Measurements from ENCODE around the gene NWD2. TPM values are rescaled to one million over a fixed set of nuclear protein-coding genes. Genes with fewer than 3 reads are reported as not detected.
"Not testable (repeated sequence)": the region's sequence is repeated elsewhere in the genome, so short reads cannot be mapped to it uniquely, and the experiment has no call there.

The NWD2 gene, protein sequence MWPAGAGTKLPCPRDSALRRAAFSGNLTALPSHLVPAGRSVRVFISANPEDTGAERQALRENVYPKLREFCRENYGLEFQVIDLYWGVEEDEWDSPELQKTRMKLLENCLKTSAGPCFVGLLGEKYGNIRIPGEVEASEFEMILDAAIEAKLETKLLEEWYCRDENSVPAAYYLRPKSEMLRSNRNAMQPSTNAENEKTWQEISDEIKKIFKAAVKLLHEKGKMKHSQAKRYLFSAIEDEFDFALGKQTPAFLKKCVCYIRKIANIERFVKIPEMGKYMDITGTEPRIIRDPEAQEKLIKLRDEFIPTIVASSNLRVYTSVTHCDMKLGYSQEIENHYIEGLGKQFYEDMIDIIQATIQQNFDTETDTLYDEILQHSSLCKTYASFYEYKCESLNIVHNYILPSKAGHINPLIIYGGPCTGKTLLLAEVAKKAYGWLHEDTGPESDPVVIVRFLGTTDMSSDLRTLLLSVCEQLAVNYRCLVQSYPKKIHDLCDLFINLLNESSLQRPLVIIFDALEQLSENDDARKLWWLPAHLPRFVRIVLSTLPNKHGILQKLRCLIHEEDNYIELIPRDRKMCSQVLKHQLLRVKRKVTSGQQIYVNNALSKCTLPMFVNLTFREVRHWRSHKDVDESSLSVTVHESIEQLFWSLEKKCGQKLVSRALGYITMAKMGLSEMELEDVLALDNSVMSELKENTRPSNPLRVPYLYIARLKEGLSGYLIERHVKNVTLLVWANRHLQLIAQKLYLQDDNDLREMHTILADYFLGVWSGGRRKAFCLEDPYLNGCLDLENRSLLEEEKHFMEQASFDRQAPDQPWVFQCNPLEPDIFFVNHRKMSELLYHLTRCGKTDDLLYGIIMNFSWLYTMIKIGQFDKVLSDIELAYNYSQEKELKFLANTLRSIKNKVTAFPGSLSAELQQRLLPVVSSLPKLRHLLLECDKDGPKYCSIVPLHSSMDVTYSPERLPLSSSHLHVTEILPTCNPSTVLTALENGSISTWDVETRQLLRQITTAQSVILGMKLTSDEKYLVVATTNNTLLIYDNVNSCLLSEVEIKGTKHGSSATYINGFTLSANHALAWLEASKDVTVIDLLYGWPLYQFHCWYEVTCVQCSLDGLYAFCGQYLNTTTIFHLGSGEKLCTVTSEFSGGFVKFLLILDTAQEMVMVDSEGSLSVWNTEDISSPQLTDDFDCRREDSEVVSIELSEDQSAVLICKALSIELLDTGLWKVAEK (N-terminal part only)
- total RNA-seq = not detected

- Mint-ChIP-seq H3K4me3 (no peak within 1 kb of the TSS), H3K4me1 (ENCODE audit: low read depth) (no peaks in the 10 kb centered on the region), H3K36me3 (ENCODE audit: insufficient read depth) (no peaks in the 10 kb centered on the region), H3K9me3 (no peaks in the 10 kb centered on the region), H3K27me3 (ENCODE audit: low read depth) (peaks cover 38% of the 10 kb centered on the region)
- DNase-seq (no peak), ATAC-seq (peak in 1 of 2 donors; percentile 15)
Observed at GRCh38 chr4:37244583-37245390, at the start of gene NWD2. Gene NWD2, plus strand, starts transcription at chr4:37244743. Its CDS starts 325 bp downstream, at chr4:37245068.

- Mint-ChIP-seq H3K9me3 (peaks cover 1% of the 10 kb centered on the region), H3K36me3 (ENCODE audit: insufficient read depth) (no peaks in the 10 kb centered on the region), H3K4me1 (ENCODE audit: low read depth) (no peaks in the 10 kb centered on the region), H3K27me3 (ENCODE audit: low read depth) (no peaks in the 10 kb centered on the region), H3K4me3 (no peak overlapping the region)
- DNase-seq (no peak), ATAC-seq (no peak)
Observed at GRCh38 chr4:37197899-37198298, 46.6 kb upstream of the NWD2 start.

- not testable (repeated sequence) for ATAC-seq; H3K36me3 Mint-ChIP-seq (ENCODE audit: insufficient read depth); H3K27me3 Mint-ChIP-seq (ENCODE audit: low read depth); H3K4me3 Mint-ChIP-seq; H3K4me1 Mint-ChIP-seq (ENCODE audit: low read depth); DNase-seq
- H3K9me3 Mint-ChIP-seq = peaks cover 22% of the 10 kb centered on the region
Observed at GRCh38 chr4:37204740-37205139, 39.8 kb upstream of the NWD2 start.

- no peak overlapping the region for H3K4me3 Mint-ChIP-seq
- no peaks in the 10 kb centered on the region for H3K9me3 Mint-ChIP-seq
- DNase-seq (no peak), ATAC-seq (no peak)
- no peaks in the 10 kb centered on the region for H3K27me3 Mint-ChIP-seq (ENCODE audit: low read depth)
- no peaks in the 10 kb centered on the region for H3K36me3 Mint-ChIP-seq (ENCODE audit: insufficient read depth)
- no peaks in the 10 kb centered on the region for H3K4me1 Mint-ChIP-seq (ENCODE audit: low read depth)
Observed at GRCh38 chr4:37216209-37216608, 28.3 kb upstream of the NWD2 start.

DNA sequence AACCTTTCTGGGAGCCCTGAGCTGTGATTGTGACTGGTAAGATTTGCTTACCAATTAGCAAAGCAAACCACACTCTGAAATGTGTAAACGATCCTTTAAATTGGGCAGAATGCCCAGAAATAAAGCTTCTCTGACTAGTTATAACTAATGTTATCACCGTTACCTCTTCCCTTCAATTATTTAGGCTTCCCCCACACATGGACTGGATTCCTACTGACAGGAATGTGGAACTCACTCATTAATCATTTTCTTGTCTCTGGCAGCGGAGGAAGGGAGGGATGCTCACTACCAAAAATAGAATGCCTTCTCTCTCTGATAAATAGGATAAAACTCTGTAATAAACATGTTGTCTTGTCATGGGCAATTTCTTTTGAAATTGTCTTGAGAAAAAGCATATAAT is 25.3 kb upstream of the NWD2 start:
- Mint-ChIP-seq H3K9me3 (no peaks in the 10 kb centered on the region), H3K4me1 (ENCODE audit: low read depth) (no peaks in the 10 kb centered on the region), H3K36me3 (ENCODE audit: insufficient read depth) (no peaks in the 10 kb centered on the region), H3K4me3 (no peak overlapping the region), H3K27me3 (ENCODE audit: low read depth) (no peaks in the 10 kb centered on the region)
- DNase-seq (no peak), ATAC-seq (no peak)

DNA sequence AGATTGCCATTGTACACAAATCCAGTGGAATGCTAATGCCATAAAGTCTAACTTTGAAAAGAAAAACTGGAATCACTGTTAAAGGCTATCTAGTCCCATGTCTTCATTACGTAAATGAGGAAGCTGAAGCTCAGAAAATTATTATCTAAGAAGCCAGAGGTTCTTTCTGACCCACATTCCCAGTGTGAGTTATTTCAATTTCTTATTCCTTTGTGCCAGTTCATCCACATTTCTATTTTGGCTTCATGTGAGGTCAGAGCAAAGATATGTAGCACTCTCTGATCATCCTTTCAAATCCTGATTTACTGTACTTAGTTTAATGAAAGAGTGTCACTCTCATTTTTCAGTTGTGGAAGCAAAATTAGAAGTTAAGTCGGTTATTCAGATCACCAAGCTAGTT is 24.6 kb upstream of the NWD2 start:
- no peaks in the 10 kb centered on the region for H3K4me1 Mint-ChIP-seq (ENCODE audit: low read depth)
- H3K36me3 Mint-ChIP-seq (ENCODE audit: insufficient read depth) = no peaks in the 10 kb centered on the region
- H3K9me3 Mint-ChIP-seq = no peaks in the 10 kb centered on the region
- H3K4me3 Mint-ChIP-seq = no peak overlapping the region
- DNase-seq = no peak
- ATAC-seq = no peak
- H3K27me3 Mint-ChIP-seq (ENCODE audit: low read depth) = no peaks in the 10 kb centered on the region

GRCh38 chr4:37220685-37221084 is 23.9 kb upstream of the NWD2 start:
- ATAC-seq (no peak), DNase-seq (no peak)
- H3K4me1 Mint-ChIP-seq (ENCODE audit: low read depth) = no peaks in the 10 kb centered on the region
- no peaks in the 10 kb centered on the region for H3K36me3 Mint-ChIP-seq (ENCODE audit: insufficient read depth)
- no peaks in the 10 kb centered on the region for H3K9me3 Mint-ChIP-seq
- H3K27me3 Mint-ChIP-seq (ENCODE audit: low read depth) = peaks cover 3% of the 10 kb centered on the region
- no peak overlapping the region for H3K4me3 Mint-ChIP-seq

DNA sequence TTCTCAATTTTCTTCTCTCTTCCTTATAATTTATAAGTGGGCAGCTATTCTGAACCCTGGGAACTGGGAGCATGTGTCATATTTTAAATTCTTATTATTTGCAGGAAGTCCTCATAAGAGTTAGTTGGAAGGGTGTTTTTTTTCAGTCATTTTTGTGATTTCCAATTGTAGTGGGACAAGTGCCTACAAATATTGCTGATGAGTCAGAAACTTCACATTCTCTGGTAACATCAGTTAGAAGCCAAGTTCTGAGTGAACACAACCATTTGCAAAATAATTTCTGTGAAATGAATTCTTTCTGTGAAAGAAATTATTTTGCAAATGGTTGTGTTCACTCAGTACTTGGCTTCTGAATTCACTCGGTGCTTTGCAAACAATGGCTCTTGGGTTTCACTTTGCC is 20.8 kb upstream of the NWD2 start:
- Mint-ChIP-seq H3K9me3 (no peaks in the 10 kb centered on the region), H3K4me1 (ENCODE audit: low read depth) (no peaks in the 10 kb centered on the region), H3K36me3 (ENCODE audit: insufficient read depth) (no peaks in the 10 kb centered on the region), H3K4me3 (no peak overlapping the region), H3K27me3 (ENCODE audit: low read depth) (peaks cover 7% of the 10 kb centered on the region)
- ATAC-seq = no peak
- DNase-seq = no peak

GRCh38 chr4:37224854-37225253 is 19.7 kb upstream of the NWD2 start:
- Mint-ChIP-seq H3K36me3 (ENCODE audit: insufficient read depth) (no peaks in the 10 kb centered on the region), H3K4me1 (ENCODE audit: low read depth) (no peaks in the 10 kb centered on the region), H3K4me3 (no peak overlapping the region), H3K27me3 (ENCODE audit: low read depth) (peaks cover 7% of the 10 kb centered on the region), H3K9me3 (no peaks in the 10 kb centered on the region)
- no peak for ATAC-seq
- no peak for DNase-seq

DNA sequence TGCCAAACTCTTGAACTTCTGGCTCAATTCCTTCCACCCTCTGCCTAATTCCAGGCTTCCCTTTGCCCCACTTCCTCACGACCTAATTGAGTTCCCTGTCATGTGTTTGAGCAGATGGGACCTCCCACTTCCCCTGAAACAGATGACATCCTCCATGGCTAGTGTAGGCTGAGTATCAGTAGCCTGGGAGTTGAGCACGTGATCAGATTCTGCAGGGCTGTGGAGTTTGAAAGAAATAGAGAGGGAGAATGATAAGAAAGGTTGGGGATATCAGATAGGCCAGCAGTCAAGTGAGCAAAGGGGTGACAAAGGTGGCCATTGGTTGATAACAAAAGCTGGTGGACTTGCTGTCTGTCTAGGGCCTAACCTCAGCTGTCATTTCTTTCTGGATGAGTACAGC is 18.8 kb upstream of the NWD2 start:
- Mint-ChIP-seq H3K27me3 (ENCODE audit: low read depth) (peaks cover 7% of the 10 kb centered on the region), H3K4me1 (ENCODE audit: low read depth) (no peaks in the 10 kb centered on the region), H3K4me3 (no peak overlapping the region), H3K9me3 (peaks cover 4% of the 10 kb centered on the region), H3K36me3 (ENCODE audit: insufficient read depth) (no peaks in the 10 kb centered on the region)
- DNase-seq = no peak
- no peak for ATAC-seq

DNA sequence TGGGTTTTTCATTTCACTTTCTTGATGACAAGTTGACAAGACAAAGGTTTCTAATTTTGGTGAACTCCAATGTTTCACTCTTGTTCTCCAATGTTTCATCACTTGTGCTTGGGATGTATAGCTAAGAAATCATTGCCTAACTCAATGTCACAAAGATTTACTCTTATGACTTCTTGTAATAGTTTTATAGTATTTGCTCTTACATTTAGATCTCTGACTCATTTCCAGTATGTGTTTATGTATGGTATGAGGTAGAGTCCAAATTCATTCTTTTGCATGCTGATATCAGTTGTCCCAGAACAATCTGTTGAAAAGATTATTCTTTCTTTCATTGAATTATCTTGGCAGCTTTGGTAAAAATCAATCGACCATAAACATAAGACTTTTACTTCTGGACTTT is 12.2 kb upstream of the NWD2 start:
- Mint-ChIP-seq H3K4me1 (ENCODE audit: low read depth) (no peaks in the 10 kb centered on the region), H3K9me3 (peaks cover 4% of the 10 kb centered on the region), H3K27me3 (ENCODE audit: low read depth) (peaks cover 9% of the 10 kb centered on the region), H3K4me3 (no peak overlapping the region), H3K36me3 (ENCODE audit: insufficient read depth) (no peaks in the 10 kb centered on the region)
- ATAC-seq (no peak), DNase-seq (no peak)

DNA sequence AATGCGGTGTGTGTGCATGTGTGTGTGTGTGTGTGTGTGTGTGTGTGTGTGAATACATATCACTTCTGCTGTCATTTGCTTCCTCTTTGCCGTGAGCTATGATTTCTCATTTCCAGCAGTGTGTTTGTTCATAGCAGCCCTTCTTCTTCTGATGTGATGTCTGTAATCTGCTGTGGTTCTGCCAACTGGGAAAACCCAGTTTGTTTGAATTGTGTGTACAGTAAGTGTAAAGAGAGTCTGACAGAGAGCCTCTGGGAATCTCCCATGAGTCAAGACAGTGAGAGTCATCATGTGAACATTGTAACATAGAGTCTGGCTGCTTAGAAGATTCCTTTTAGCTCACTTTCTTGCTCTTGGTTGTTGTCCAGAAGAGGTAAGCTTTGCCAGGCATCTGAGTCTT is 8.4 kb upstream of the NWD2 start:
- no peak for DNase-seq
- Mint-ChIP-seq H3K9me3 (no peaks in the 10 kb centered on the region), H3K4me3 (no peak overlapping the region), H3K4me1 (ENCODE audit: low read depth) (no peaks in the 10 kb centered on the region), H3K27me3 (ENCODE audit: low read depth) (peaks cover 6% of the 10 kb centered on the region), H3K36me3 (ENCODE audit: insufficient read depth) (no peaks in the 10 kb centered on the region)
- ATAC-seq = peak; percentile 46 to 69

DNA sequence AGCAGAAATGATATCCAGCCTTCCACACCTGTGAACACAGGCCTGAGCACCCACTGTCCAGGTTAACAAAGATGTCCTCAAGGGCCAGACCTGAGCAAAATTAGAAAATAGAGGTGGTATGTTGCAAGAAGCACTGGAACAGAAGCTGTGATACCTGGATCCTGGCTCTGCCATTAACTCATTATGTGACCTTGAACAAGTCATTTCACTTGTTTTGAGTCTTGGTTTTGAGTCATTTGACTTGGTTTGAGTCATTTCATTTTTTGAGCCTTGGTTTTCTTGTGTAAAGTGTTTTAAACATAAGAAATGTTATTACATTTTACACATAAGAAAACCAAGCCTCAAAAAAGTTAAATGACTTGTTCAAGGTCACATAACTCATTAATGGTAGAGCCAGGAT is 2.9 kb upstream of the NWD2 start:
- Mint-ChIP-seq H3K27me3 (ENCODE audit: low read depth) (peaks cover 38% of the 10 kb centered on the region), H3K4me3 (no peak overlapping the region), H3K9me3 (no peaks in the 10 kb centered on the region), H3K4me1 (ENCODE audit: low read depth) (no peaks in the 10 kb centered on the region), H3K36me3 (ENCODE audit: insufficient read depth) (no peaks in the 10 kb centered on the region)
- no peak for DNase-seq
- no peak for ATAC-seq

DNA sequence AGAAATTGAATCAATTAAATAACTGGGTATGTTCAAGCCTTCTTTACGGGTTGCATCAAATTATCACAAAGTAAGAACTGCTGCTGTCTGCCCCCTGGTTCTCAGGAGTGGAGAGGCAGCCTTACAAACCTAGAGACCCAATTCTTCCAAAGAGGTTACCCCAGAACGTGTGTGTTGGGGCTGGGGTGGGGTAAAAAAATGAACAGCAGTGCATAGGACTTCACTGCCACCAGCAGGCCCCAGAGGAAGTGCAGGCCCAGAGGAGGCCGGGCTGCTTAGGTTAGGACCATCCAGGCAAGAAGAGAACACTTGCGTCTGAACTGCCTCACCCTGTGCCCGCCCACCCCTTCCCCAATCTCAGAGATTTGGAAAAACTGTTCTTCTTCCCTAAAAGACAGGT is 1.5 kb upstream of the NWD2 start:
- H3K36me3 Mint-ChIP-seq (ENCODE audit: insufficient read depth) = no peaks in the 10 kb centered on the region
- H3K27me3 Mint-ChIP-seq (ENCODE audit: low read depth) = peaks cover 37% of the 10 kb centered on the region
- H3K4me3 Mint-ChIP-seq = no peak overlapping the region
- ATAC-seq = no peak
- no peaks in the 10 kb centered on the region for H3K9me3 Mint-ChIP-seq
- H3K4me1 Mint-ChIP-seq (ENCODE audit: low read depth) = no peaks in the 10 kb centered on the region
- no peak for DNase-seq
